HL-60 (cell line): Measurements from ENCODE around the gene GNPTG.

Source experiments
- DNase-seq, 2 experiments: peaks; one replicate each; pipeline ENCODE4 v3.0.0-alpha.2; 2010 to 2020; ENCODE audit warnings: low read depth in 1 of 2, low spot score in 1 of 2
- H3K27ac ChIP-seq: fragments of 250-450 bp; sonication (Bioruptor Pico); replicated peaks from 2 replicates; pipeline ENCODE4 v1.5.1; 2020; ENCODE audit warnings: mild to moderate bottlenecking, moderate library complexity
- H3K27me3 ChIP-seq: fragments of 250-450 bp; sonication (Bioruptor Pico); 2 replicates; pipeline ENCODE4 v1.5.1; 2021; ENCODE audit warnings: mild to moderate bottlenecking, moderate library complexity; ENCODE audit not compliant: insufficient read depth, poor library complexity, severe bottlenecking
- H3K4me3 ChIP-seq: replicated peaks from 2 replicates; pipeline ENCODE4 v1.5.1; 2011; ENCODE audit warnings: mild to moderate bottlenecking, control low read depth, low read length; ENCODE audit not compliant: insufficient read depth
- GABPA ChIP-seq: IDR thresholded peaks from 2 replicates; pipeline ENCODE4 v1.6.1; 2012; ENCODE audit warnings: low read depth
- POLR2AphosphoS5 ChIP-seq: IDR thresholded peaks from 2 replicates; pipeline ENCODE4 v1.6.1; 2012; ENCODE audit warnings: low read depth
- SPI1 ChIP-seq: IDR thresholded peaks from 2 replicates; pipeline ENCODE4 v1.6.1; 2012; ENCODE audit warnings: low read depth, mild to moderate bottlenecking, borderline replicate concordance
- TF ChIP-seq, protein P1 (sequence below): IDR thresholded peaks from 2 replicates; pipeline ENCODE4 v1.6.1; 2012; ENCODE audit warnings: low read depth; ENCODE audit not compliant: insufficient replicate concordance
- TF ChIP-seq, protein P2 (sequence below): IDR thresholded peaks from one replicate; pipeline ENCODE4 v1.5.1; 2011; ENCODE audit warnings: low read length, control low read depth, inconsistent platforms; ENCODE audit not compliant: insufficient read depth

Gene GNPTG

DNA sequence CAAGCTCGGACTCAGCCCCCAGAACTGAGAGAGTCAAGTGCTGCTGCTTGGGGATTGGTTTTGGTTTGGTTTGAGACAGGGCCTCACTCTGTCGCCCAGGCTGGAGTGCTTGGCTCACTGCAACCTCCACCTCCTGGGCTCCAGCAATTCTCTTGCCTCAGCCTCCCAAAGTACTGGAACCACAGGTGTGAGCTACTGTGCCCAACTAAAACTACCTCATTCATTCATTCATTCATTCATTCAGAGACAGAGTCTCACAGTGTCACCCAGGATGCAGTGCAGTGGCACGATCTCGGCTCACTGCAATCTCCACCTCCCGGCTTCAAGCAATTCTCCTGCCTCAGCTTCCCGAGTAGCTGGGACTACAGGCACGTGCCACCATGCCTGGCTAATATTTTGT lies 38.0 kb downstream of the GNPTG start:
- H3K4me3 ChIP-seq, result no peak overlapping the region

DNA sequence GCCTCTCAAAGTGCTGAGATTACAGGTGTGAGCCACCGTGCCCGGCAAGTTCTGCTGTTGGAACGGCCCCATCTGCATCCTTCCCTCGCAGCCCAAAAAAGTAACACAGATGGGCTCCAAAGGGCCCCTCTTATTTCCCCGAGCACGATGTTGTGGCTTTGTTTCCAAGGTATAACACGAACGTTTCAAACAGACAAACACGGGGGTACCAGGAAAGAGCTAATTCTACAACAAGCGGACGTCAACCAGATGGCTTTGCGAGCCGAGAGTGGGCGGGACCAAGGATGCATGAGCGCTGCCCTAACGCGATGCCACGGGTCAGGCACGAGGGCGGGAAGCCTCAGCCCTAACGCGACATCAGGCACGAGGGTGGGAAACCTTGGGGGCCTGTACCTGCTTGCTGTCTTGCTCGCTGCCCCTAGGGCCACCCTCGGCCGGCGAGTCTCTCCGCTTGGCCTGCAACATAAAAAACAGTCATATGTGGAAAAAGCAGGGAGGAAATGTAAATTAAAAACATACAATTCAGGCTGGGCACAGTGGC lies 38.6 kb downstream of the GNPTG start:
- no peak for TF ChIP-seq POLR2AphosphoS5
- Histone ChIP-seq H3K27ac (no peak overlapping the region), H3K27me3 (no peaks in the 10 kb centered on the region), H3K4me3 (no peak overlapping the region)
- no peak for DNase-seq

More for the DNA sequence above, 38.0 kb downstream of the GNPTG start:
- no peak for DNase-seq
- Histone ChIP-seq H3K27ac (no peak overlapping the region), H3K27me3 (no peaks in the 10 kb centered on the region)
- TF ChIP-seq GABPA, result no peak
- TF ChIP-seq, protein P1, sequence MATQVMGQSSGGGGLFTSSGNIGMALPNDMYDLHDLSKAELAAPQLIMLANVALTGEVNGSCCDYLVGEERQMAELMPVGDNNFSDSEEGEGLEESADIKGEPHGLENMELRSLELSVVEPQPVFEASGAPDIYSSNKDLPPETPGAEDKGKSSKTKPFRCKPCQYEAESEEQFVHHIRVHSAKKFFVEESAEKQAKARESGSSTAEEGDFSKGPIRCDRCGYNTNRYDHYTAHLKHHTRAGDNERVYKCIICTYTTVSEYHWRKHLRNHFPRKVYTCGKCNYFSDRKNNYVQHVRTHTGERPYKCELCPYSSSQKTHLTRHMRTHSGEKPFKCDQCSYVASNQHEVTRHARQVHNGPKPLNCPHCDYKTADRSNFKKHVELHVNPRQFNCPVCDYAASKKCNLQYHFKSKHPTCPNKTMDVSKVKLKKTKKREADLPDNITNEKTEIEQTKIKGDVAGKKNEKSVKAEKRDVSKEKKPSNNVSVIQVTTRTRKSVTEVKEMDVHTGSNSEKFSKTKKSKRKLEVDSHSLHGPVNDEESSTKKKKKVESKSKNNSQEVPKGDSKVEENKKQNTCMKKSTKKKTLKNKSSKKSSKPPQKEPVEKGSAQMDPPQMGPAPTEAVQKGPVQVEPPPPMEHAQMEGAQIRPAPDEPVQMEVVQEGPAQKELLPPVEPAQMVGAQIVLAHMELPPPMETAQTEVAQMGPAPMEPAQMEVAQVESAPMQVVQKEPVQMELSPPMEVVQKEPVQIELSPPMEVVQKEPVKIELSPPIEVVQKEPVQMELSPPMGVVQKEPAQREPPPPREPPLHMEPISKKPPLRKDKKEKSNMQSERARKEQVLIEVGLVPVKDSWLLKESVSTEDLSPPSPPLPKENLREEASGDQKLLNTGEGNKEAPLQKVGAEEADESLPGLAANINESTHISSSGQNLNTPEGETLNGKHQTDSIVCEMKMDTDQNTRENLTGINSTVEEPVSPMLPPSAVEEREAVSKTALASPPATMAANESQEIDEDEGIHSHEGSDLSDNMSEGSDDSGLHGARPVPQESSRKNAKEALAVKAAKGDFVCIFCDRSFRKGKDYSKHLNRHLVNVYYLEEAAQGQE, result no peak
- TF ChIP-seq SPI1, result no peak
- TF ChIP-seq, protein P2, sequence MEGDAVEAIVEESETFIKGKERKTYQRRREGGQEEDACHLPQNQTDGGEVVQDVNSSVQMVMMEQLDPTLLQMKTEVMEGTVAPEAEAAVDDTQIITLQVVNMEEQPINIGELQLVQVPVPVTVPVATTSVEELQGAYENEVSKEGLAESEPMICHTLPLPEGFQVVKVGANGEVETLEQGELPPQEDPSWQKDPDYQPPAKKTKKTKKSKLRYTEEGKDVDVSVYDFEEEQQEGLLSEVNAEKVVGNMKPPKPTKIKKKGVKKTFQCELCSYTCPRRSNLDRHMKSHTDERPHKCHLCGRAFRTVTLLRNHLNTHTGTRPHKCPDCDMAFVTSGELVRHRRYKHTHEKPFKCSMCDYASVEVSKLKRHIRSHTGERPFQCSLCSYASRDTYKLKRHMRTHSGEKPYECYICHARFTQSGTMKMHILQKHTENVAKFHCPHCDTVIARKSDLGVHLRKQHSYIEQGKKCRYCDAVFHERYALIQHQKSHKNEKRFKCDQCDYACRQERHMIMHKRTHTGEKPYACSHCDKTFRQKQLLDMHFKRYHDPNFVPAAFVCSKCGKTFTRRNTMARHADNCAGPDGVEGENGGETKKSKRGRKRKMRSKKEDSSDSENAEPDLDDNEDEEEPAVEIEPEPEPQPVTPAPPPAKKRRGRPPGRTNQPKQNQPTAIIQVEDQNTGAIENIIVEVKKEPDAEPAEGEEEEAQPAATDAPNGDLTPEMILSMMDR, result no peak
- no peak for TF ChIP-seq POLR2AphosphoS5

DNA sequence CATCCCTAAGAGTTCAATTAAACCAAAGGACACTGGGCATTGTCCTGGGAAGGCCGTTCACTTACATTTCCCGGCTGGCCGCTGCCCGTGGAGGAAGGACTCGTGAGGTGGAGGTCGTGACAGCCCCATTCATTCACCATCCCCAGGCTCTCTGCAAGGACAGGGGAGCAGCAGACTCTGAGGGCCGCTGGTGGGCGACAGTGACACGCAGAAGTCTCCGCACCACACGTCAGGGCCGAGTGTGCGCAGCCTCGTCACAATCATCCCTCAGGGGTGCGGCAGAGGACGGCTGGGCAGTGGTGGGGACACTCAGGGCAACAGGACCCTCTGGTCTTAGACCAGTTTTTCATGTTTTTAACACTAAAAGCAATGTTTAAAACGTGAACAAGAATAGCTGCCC lies 41.1 kb downstream of the GNPTG start:
- Histone ChIP-seq H3K4me3 (no peak overlapping the region), H3K27me3 (no peaks in the 10 kb centered on the region), H3K27ac (no peak overlapping the region)
- no peak for DNase-seq
- TF ChIP-seq SPI1 (no peak), GABPA (no peak), POLR2AphosphoS5 (no peak)
- TF ChIP-seq, protein P2, result no peak
- TF ChIP-seq, protein P1, result no peak

DNA sequence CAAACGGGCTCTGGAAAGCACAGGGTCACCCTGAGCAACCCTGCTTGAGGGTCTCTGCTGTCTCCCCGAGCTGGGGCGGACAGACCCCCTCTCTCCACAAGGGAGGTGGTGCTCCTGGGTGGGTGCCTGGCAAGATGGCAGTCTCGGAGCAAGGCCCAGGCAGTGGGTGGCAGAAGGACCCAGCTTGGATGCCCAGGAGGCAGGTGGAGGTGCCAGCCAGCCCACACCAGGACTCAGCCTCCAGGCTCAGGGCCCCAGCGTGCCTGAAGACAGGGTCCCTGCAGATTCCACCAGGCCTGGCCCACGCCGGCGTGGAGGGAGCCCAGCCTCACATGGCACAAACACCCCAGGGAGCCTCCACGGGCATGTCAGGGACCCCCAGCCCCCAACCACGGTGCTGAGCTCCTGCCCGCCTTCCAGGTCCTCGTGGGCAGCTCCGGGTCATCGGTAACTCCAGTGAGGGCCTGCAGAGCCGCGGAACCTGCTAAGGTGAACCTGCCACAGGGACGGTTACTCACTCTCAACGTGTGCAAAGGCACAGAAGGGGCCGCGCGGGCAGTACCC lies 42.0 kb downstream of the GNPTG start:
- DNase-seq, result no peak
- no peak overlapping the region for H3K4me3 ChIP-seq
- TF ChIP-seq, protein P1, result no peak
- TF ChIP-seq GABPA (no peak), POLR2AphosphoS5 (no peak), SPI1 (no peak)
- TF ChIP-seq, protein P2, result no peak

More for the DNA sequence above, 42.0 kb downstream of the GNPTG start:
- Histone ChIP-seq H3K27ac (no peak overlapping the region), H3K27me3 (no peaks in the 10 kb centered on the region)
